ENCODE measurements around the gene STK38L.
"Not testable (repeated sequence)": the region's sequence is repeated elsewhere in the genome, so short reads cannot be mapped to it uniquely, and the experiment has no call there.

The STK38L gene

GRCh38 chr12:27226407-27226929, 17.6 kb upstream of the STK38L start:
- DNase-seq (ENCODE audit: low read depth, low spot score) = peak; percentile 14

- DNase-seq (ENCODE audit: low read depth, low spot score) = no peak
Observed at GRCh38 chr12:27229367-27229766, 14.7 kb upstream of the STK38L start.

- not testable (repeated sequence) for DNase-seq (ENCODE audit: low read depth, low spot score)
Observed at GRCh38 chr12:27231374-27231773, 12.7 kb upstream of the STK38L start.

GRCh38 chr12:27233814-27234213, 10.3 kb upstream of the STK38L start:
- no peak for DNase-seq (ENCODE audit: low read depth, low spot score)

- DNase-seq (ENCODE audit: low read depth, low spot score) = no peak
Observed at GRCh38 chr12:27236498-27236897, 7.6 kb upstream of the STK38L start.

- no peak for DNase-seq (ENCODE audit: low read depth, low spot score)
Observed at GRCh38 chr12:27237790-27238771, 6.0 kb upstream of the STK38L start.

- DNase-seq (ENCODE audit: low read depth, low spot score) = no peak
Observed at GRCh38 chr12:27243006-27243405, 1.1 kb upstream of the STK38L start.

- DNase-seq (ENCODE audit: low read depth, low spot score) = peak; percentile 16
Observed at GRCh38 chr12:27244689-27245488, 803 bp downstream of the STK38L start.

- DNase-seq (ENCODE audit: low read depth, low spot score) = no peak
Observed at GRCh38 chr12:27246141-27246540, 2.1 kb downstream of the STK38L start.

GRCh38 chr12:27246774-27247173, 2.7 kb downstream of the STK38L start:
- no peak for DNase-seq (ENCODE audit: low read depth, low spot score)

- DNase-seq (ENCODE audit: low read depth, low spot score) = no peak
Observed at GRCh38 chr12:27252934-27253333, 8.8 kb downstream of the STK38L start.

GRCh38 chr12:27253347-27253746, 9.3 kb downstream of the STK38L start:
- DNase-seq (ENCODE audit: low read depth, low spot score) = no peak

GRCh38 chr12:27255806-27256205, 11.7 kb downstream of the STK38L start:
- no peak for DNase-seq (ENCODE audit: low read depth, low spot score)

GRCh38 chr12:27257104-27257843, 13.2 kb downstream of the STK38L start:
- DNase-seq (ENCODE audit: low read depth, low spot score) = no peak

GRCh38 chr12:27260746-27261145, 16.7 kb downstream of the STK38L start:
- DNase-seq (ENCODE audit: low read depth, low spot score) = no peak

- DNase-seq (ENCODE audit: low read depth, low spot score) = no peak
Observed at GRCh38 chr12:27261866-27262265, 17.8 kb downstream of the STK38L start.

- no peak for DNase-seq (ENCODE audit: low read depth, low spot score)
Observed at GRCh38 chr12:27270148-27270547, 26.1 kb downstream of the STK38L start.

- no peak for DNase-seq (ENCODE audit: low read depth, low spot score)
Observed at GRCh38 chr12:27271206-27271605, 27.1 kb downstream of the STK38L start.

- DNase-seq (ENCODE audit: low read depth, low spot score) = no peak
Observed at GRCh38 chr12:27272373-27273028, 28.4 kb downstream of the STK38L start.

- DNase-seq (ENCODE audit: low read depth, low spot score) = no peak
Observed at GRCh38 chr12:27273114-27273513, 29.0 kb downstream of the STK38L start.

- DNase-seq (ENCODE audit: low read depth, low spot score) = no peak
Observed at GRCh38 chr12:27274706-27275105, 30.6 kb downstream of the STK38L start.
